K562 (cell line): ENCODE data around the gene CTCFL.

Experiments
- E2F5 ChIP-seq: sonication (generic); formaldehyde crosslinking; IDR thresholded peaks from 2 replicates; pipeline ENCODE4 v1.8.0; 2022; ENCODE audit warnings: mild to moderate bottlenecking, missing genetic modification reagents
- FOS ChIP-seq: IDR thresholded peaks from 3 replicates; pipeline ENCODE4 v1.6.1; 2011; ENCODE audit not compliant: insufficient read length; ENCODE audit errors: extremely low read depth
- JUN ChIP-seq, 2 experiments: sonication (generic) in 1 of 2; formaldehyde crosslinking in 1 of 2; IDR thresholded peaks; 2 replicates each; pipeline versions ENCODE4 v1.6.1 to v1.8.0; 2012 to 2022; ENCODE audit warnings: borderline replicate concordance in 2 of 2, mild to moderate bottlenecking in 2 of 2, improper control_type of control experiment in 1 of 2, low read depth in 1 of 2, low read length in 1 of 2, missing genetic modification reagents in 1 of 2
- POLR2A ChIP-seq: fragments of 450-650 bp; conservative IDR thresholded peaks from 2 replicates; pipeline ENCODE4 v1.6.1; 2016
- POLR3A ChIP-seq: IDR thresholded peaks from 2 replicates; pipeline ENCODE4 v1.6.1; 2011; ENCODE audit warnings: borderline replicate concordance, mild to moderate bottlenecking, moderate library complexity; ENCODE audit not compliant: insufficient read length, insufficient read depth; ENCODE audit errors: extremely low read depth
- PRDM10 ChIP-seq: fragments of 450-650 bp; IDR thresholded peaks from 2 replicates; pipeline ENCODE4 v1.6.1; 2018; ENCODE audit not compliant: partially characterized antibody
- RAD21 ChIP-seq, 2 experiments: fragments of 250-450 bp in 1 of 2; fragments of 450-650 bp in 1 of 2; sonication (Bioruptor Pico) in 1 of 2; formaldehyde crosslinking in 1 of 2; IDR thresholded peaks in 1 of 2; conservative IDR thresholded peaks in 1 of 2; 2 replicates each; pipeline versions ENCODE4 v1.4.0 to v1.8.0; 2020 to 2022; ENCODE audit warnings: mild to moderate bottlenecking in 2 of 2, moderate library complexity in 1 of 2
- ZNF263 ChIP-seq: sonication (generic); formaldehyde crosslinking; IDR thresholded peaks from 2 replicates; pipeline ENCODE4 v1.8.0; 2022; ENCODE audit warnings: mild to moderate bottlenecking, missing genetic modification reagents, borderline replicate concordance
- TF ChIP-seq, protein P1 (sequence below): fragments of 450-650 bp; IDR thresholded peaks from 2 replicates; pipeline ENCODE4 v1.6.1; 2016

- TF ChIP-seq PRDM10 (no peak), FOS (no peak), RAD21 (CRISPR knock-in tag; conservative IDR thresholded peaks at IDR 0.05 in 1 of 2, IDR thresholded peaks at IDR 0.05 in 1 of 2) (no peak), POLR3A (no peak), JUN (IDR thresholded peaks at IDR 0.05; ENCODE audit: borderline replicate concordance, low read depth, low read length) (no peak), JUN (CRISPR knock-in tag; IDR thresholded peaks at IDR 0.05; ENCODE audit: borderline replicate concordance) (no peak), ZNF263 (CRISPR knock-in tag) (no peak), E2F5 (no peak), POLR2A (no peak)
- TF ChIP-seq, protein P1, sequence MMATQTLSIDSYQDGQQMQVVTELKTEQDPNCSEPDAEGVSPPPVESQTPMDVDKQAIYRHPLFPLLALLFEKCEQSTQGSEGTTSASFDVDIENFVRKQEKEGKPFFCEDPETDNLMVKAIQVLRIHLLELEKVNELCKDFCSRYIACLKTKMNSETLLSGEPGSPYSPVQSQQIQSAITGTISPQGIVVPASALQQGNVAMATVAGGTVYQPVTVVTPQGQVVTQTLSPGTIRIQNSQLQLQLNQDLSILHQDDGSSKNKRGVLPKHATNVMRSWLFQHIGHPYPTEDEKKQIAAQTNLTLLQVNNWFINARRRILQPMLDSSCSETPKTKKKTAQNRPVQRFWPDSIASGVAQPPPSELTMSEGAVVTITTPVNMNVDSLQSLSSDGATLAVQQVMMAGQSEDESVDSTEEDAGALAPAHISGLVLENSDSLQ = no peak
Observed at GRCh38 chr20:57556980-57557274, 32.0 kb upstream of the CTCFL start.
